Retinal pigment epithelial cell (primary cell): ENCODE data around the gene CXXC1.

ENCODE experiments used
- DNase-seq: peaks from one replicate; pipeline ENCODE4 v3.0.0-alpha.2; 2010; ENCODE audit warnings: low read depth
- H3K4me3 ChIP-seq: 2 replicates; pipeline ENCODE4 v1.5.1; 2011; ENCODE audit warnings: mild to moderate bottlenecking, low read length, control low read depth, moderate library complexity
- TF ChIP-seq, protein P1 (sequence below): conservative IDR thresholded peaks from 2 replicates; pipeline ENCODE4 v1.5.1; 2011; ENCODE audit warnings: low read depth, low read length, control low read depth, inconsistent platforms

The CXXC1 gene

DNA sequence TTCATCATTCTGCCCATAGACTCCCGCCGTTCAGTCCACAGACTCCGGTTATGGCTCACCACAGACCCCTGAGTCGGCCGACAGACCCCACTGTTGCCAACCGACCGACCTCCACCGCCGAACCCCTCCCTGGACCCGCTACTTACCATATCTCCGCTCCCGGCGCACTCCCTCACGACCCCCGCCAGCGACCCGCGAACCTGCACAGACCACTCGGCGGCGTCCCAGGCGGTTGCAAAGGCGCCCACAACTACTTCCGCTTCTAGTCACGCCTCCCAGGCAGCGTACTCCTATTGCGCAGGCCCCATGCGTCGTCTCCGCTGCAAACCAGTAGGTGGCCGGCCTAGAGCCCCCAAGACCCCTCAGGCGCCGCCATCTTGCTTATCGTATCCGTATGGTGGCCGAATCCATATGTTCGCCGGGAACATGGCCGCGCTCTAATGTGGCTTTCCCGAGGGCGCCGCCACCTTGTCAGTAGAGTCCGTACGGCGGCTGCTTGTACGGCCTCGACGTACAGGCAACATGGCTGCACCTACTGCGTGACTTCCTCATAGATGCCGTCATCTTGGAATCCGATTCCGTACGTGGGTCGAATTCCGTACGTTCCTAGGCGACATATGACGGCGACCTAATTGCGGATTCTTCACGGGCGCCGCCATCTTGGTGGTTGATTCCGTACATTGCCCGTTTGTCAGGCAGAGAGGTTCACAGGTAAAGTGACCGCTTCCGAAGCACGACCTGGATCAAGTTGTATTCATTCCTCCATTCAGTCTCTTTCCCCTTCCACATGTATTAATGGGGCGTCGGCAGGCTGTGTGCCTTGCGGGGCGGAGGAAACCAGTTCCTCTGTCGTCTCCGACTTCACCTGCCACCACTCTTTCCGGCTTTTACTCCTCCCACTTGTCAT, at the start of gene CXXC1:
TSS of gene CXXC1 (minus strand) at position 252 of the 907 bp plus-strand sequence. CDS start at position 149, 103 bp downstream.
- peak; percentile 98 for DNase-seq
- TF ChIP-seq, protein P1, sequence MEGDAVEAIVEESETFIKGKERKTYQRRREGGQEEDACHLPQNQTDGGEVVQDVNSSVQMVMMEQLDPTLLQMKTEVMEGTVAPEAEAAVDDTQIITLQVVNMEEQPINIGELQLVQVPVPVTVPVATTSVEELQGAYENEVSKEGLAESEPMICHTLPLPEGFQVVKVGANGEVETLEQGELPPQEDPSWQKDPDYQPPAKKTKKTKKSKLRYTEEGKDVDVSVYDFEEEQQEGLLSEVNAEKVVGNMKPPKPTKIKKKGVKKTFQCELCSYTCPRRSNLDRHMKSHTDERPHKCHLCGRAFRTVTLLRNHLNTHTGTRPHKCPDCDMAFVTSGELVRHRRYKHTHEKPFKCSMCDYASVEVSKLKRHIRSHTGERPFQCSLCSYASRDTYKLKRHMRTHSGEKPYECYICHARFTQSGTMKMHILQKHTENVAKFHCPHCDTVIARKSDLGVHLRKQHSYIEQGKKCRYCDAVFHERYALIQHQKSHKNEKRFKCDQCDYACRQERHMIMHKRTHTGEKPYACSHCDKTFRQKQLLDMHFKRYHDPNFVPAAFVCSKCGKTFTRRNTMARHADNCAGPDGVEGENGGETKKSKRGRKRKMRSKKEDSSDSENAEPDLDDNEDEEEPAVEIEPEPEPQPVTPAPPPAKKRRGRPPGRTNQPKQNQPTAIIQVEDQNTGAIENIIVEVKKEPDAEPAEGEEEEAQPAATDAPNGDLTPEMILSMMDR: peak; percentile 46
- H3K4me3 ChIP-seq: peak within 1 kb of the TSS; percentile 94

DNA sequence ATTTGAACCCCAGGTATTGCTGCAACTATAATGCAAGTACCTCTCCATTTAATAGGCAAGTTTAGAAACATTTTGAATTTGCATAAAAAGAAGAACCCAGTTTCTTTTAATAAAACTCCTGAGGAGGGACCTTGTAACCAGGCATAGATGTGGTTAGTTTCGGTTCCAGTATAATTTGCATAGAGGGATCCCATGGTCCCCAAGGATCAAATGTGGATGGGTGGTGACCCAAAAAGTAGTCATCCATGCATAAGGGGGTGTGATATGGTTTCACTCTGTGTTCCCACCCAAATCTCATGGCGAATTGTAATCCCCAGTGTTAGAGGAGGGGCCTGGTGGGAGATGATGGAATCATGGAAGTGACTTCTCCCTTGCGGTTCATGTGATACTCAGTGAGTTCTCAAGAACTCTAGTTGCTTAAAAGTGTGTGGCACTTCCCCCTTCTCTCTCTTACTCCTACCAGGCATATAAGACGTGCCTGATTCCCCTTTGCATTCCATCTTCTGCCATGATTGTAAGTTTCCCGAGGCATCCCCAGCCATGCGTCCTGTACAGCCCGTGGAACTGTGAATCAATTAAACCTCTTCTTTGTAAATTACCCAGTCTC, 47.2 kb upstream of the CXXC1 start:
- H3K4me3 ChIP-seq: no peak overlapping the region
- TF ChIP-seq, protein P1: no peak
- no peak for DNase-seq

DNA sequence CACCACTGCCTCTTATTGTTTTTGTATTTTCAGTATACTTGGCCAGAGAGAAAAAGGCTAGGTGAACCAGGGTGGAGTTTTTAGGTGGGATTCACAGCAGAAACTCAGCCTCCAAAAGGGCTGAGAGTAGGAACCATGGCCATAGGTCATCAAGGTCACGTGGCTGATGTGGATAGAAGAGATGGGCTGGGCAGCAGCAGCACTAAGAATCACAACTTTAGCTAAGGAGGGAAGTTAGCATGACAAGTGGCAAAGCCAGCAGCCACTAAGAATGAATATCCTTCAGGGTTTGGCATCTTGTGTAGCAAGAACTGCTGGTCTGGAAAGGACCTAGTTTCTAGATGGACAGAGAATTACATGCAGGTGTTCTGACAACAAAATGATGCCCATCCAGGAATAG, 44.2 kb upstream of the CXXC1 start:
- no peak overlapping the region for H3K4me3 ChIP-seq
- TF ChIP-seq, protein P1: no peak
- no peak for DNase-seq

DNA sequence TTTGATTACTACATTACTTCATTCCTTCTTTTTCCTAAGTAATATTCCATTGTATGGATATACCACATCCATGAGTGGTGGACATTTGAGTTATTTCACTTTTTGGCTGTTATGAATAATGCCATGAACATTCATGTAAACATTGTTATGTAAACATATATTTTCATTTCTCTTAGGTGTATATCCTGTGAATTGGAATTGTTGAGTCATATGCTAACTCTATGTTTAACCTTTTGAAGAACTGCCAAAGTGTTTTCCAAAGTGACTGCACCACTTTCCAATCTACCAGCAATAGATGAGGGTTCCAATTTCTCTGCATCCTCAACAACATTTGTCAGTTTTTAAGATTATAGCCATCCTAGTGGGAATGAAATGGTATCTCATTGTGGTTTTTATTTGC, 42.7 kb upstream of the CXXC1 start:
- TF ChIP-seq, protein P1: no peak

DNA sequence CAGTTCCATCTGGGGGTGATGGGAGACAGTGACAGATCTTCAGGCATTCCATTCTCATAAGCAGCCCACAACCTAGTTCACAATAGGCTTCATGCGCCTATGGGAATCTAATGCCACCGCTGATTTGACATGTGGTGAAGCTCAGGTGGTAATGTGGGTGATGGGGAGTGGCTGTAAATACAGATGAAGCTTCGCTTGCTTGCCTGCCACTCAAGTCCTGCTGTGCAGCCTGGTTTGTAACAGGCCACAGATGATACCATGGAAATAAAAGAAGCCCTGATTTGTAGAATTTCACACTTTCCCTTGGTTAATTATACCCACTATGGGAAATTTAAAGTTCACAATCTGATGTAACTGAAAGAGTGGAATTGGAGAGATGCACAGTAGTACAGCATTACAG, 40.5 kb upstream of the CXXC1 start:
- DNase-seq: no peak
- TF ChIP-seq, protein P1: no peak
- H3K4me3 ChIP-seq: no peak overlapping the region

More for the DNA sequence above, 42.7 kb upstream of the CXXC1 start:
- DNase-seq: no peak
- H3K4me3 ChIP-seq: no peak overlapping the region

DNA sequence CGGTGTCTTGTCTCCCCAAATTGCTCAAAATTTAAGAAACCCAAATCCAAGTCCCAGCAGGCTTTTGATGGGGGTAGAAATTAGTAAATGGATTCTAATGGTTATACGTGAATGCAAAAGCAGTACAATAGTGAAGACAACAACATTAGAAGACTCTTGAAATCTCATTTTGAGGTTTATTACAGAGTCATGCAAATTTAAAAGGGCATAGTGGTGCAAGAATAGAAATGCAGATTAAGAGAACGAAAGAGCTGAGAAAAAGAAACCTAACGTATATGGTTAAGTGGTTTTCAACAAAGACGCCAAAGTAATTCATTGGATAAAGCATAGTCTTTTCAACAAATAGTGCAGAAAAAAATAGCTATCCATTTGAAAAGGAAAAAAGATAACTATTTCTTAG, 33.2 kb upstream of the CXXC1 start:
- TF ChIP-seq, protein P1: no peak
- no peak overlapping the region for H3K4me3 ChIP-seq
- DNase-seq: no peak
